Measurements from ENCODE around the gene CEACAM21. TPM values are rescaled to one million over a fixed set of nuclear protein-coding genes. Genes with fewer than 3 reads are reported as not detected.

CEACAM21 gene
- polyA plus RNA-seq, 3 donors = 2.1 to 6.4 (median 4.1) TPM

DNA sequence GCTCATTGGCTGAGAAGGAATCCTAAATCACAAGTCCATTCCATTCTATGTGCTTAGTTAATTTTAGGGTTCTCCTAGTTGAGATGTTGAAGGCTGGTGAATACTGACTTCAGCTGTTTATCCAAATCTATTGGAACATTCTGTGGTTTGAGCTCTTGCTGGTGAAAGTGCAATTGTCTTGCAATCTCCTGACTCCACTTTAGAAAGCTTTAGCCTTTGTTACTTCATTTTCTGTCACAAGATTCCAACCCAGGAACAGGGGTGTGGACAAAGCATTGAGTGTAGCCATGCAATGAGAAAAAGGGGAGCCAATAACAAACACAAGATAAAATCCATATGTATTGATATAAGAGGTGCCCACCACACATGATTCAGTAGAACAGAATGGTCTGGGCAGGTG is 15.0 kb downstream of the CEACAM21 start:
- Mint-ChIP-seq H3K9me3 (peaks cover 0 to 1% (median 0%) of the 10 kb centered on the region in 7 donors), H3K27me3 (ENCODE audit: low read depth in 3 of 3) (peaks cover 3 to 17% (median 7%) of the 10 kb centered on the region in 3 donors), H3K4me3 (peak overlapping the region in 1 of 2 donors; percentile 15), H3K36me3 (peaks cover 10 to 13% of the 10 kb centered on the region in 2 donors), H3K27ac (no peak overlapping the region), H3K4me1 (peaks cover 18% of the 10 kb centered on the region)
- H3K4me2 ChIP-seq (replicated peaks; ENCODE audit: extremely low read depth, low read length, poor library complexity, severe bottlenecking) = no peak overlapping the region
- peaks cover 2 to 9% of the 10 kb centered on the region in 2 donors for H3K36me3 ChIP-seq (replicated peaks in 1 of 2; ENCODE audit: control insufficient read depth in 1 of 2, insufficient read depth in 2 of 2, low read length in 2 of 2)
- no peak overlapping the region for H3K9ac ChIP-seq (ENCODE audit: insufficient read depth, low read length, poor library complexity, severe bottlenecking)
- no peak overlapping the region for H3K27ac ChIP-seq (ENCODE audit: low read depth in 1 of 2, low read length in 2 of 2)
- intact Hi-C loops (cut with micrococcal nuclease) = no loop called here
- no peak for DNase-seq
- TF ChIP-seq, protein P1, sequence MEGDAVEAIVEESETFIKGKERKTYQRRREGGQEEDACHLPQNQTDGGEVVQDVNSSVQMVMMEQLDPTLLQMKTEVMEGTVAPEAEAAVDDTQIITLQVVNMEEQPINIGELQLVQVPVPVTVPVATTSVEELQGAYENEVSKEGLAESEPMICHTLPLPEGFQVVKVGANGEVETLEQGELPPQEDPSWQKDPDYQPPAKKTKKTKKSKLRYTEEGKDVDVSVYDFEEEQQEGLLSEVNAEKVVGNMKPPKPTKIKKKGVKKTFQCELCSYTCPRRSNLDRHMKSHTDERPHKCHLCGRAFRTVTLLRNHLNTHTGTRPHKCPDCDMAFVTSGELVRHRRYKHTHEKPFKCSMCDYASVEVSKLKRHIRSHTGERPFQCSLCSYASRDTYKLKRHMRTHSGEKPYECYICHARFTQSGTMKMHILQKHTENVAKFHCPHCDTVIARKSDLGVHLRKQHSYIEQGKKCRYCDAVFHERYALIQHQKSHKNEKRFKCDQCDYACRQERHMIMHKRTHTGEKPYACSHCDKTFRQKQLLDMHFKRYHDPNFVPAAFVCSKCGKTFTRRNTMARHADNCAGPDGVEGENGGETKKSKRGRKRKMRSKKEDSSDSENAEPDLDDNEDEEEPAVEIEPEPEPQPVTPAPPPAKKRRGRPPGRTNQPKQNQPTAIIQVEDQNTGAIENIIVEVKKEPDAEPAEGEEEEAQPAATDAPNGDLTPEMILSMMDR (IDR thresholded peaks at IDR 0.05) = no peak
- no peaks in the 10 kb centered on the region for H3K9me3 ChIP-seq (replicated peaks in 1 of 2; ENCODE audit: control insufficient read depth in 1 of 2, insufficient read depth in 1 of 2, low read length in 2 of 2)
- H2AFZ ChIP-seq (ENCODE audit: insufficient read depth, low read depth, low read length, poor library complexity, severe bottlenecking) = no peak overlapping the region
- H3K27me3 ChIP-seq (ENCODE audit: control insufficient read depth in 2 of 2, insufficient read depth in 2 of 2, low read length in 2 of 2) = no peaks in the 10 kb centered on the region
- peaks cover 9 to 15% of the 10 kb centered on the region in 2 donors for H3K4me1 ChIP-seq (ENCODE audit: control insufficient read depth in 1 of 2, insufficient read depth in 2 of 2, low read length in 2 of 2)
- H3K79me2 ChIP-seq (ENCODE audit: insufficient read depth, low read length) = no peaks in the 10 kb centered on the region
- H4K20me1 ChIP-seq (ENCODE audit: insufficient read depth, low read length) = no peaks in the 10 kb centered on the region
- no peak overlapping the region for H3K4me3 ChIP-seq (replicated peaks in 1 of 3; ENCODE audit: low read depth in 2 of 3, low read length in 3 of 3)

DNA sequence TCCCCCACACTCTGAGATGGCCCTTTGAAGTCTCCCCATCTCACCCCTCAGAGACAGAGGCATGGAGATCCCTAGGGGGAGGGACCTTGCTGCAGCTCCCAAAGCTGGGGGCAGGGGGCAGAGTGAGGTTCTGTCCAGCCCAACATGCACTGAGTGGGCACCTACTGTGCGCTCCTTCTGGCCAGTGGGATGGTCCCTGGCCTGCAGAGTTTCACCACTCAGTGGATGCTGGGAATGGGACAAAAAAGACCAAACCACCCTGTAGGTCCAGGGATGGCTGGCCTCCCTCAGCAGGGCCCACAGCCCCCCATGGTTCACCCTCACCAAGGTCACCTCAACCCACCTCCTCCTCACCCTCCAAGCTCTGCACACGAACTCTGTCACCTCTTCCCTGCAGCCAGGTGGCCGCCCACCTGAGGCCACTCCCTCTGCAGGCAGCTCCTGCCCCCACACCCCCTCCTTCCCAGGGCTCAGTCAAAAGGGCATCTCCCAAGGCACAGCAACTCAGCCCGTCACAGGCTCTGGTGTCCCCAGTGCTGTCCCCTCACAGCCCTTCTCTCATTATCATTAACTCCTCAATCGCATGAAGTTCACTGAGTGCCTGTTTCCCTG is 16.1 kb downstream of the CEACAM21 start:
- WGBS (ENCODE audit: insufficient coverage) = 59% methylated on average over 5 of the region's 5 CpGs
- Histone ChIP-seq H3K4me2 (replicated peaks; ENCODE audit: extremely low read depth, low read length, poor library complexity, severe bottlenecking) (no peak overlapping the region), H3K27ac (ENCODE audit: low read depth in 1 of 2, low read length in 2 of 2) (no peak overlapping the region), H3K36me3 (replicated peaks in 1 of 2; ENCODE audit: control insufficient read depth in 1 of 2, insufficient read depth in 2 of 2, low read length in 2 of 2) (peaks cover 0 to 3% of the 10 kb centered on the region in 2 donors), H3K4me1 (ENCODE audit: control insufficient read depth in 1 of 2, insufficient read depth in 2 of 2, low read length in 2 of 2) (peaks cover 9 to 15% of the 10 kb centered on the region in 2 donors), H3K9ac (ENCODE audit: insufficient read depth, low read length, poor library complexity, severe bottlenecking) (no peak overlapping the region), H2AFZ (ENCODE audit: insufficient read depth, low read depth, low read length, poor library complexity, severe bottlenecking) (no peak overlapping the region), H3K4me3 (replicated peaks in 1 of 3; ENCODE audit: low read depth in 2 of 3, low read length in 3 of 3) (no peak overlapping the region), H3K27me3 (ENCODE audit: control insufficient read depth in 2 of 2, insufficient read depth in 2 of 2, low read length in 2 of 2) (no peaks in the 10 kb centered on the region), H3K9me3 (replicated peaks in 1 of 2; ENCODE audit: control insufficient read depth in 1 of 2, insufficient read depth in 1 of 2, low read length in 2 of 2) (no peaks in the 10 kb centered on the region), H3K79me2 (ENCODE audit: insufficient read depth, low read length) (no peaks in the 10 kb centered on the region), H4K20me1 (ENCODE audit: insufficient read depth, low read length) (no peaks in the 10 kb centered on the region)
- DNase-seq = no peak
- Mint-ChIP-seq H3K4me3 (no peak overlapping the region), H3K9me3 (peaks cover 0 to 1% (median 0%) of the 10 kb centered on the region in 7 donors), H3K36me3 (peaks cover 2 to 3% of the 10 kb centered on the region in 2 donors), H3K27ac (peak overlapping the region in 1 of 7 donors; percentile 50), H3K27me3 (ENCODE audit: low read depth in 3 of 3) (peaks cover 8 to 21% (median 10%) of the 10 kb centered on the region in 3 donors), H3K4me1 (peaks cover 18% of the 10 kb centered on the region)
- TF ChIP-seq, protein P1 (IDR thresholded peaks at IDR 0.05) = no peak
- intact Hi-C loops (cut with micrococcal nuclease) = no loop called here
